ENCODE measurements around the gene ITGB5. TPM values are rescaled to one million over a fixed set of nuclear protein-coding genes. Genes with fewer than 3 reads are reported as not detected.

The ITGB5 gene
- total and polyA plus RNA-seq, 2 donors (not counting 3 experiments of a cell fraction or from before 2014, with no cell fraction given) = 144 to 170 TPM

DNA sequence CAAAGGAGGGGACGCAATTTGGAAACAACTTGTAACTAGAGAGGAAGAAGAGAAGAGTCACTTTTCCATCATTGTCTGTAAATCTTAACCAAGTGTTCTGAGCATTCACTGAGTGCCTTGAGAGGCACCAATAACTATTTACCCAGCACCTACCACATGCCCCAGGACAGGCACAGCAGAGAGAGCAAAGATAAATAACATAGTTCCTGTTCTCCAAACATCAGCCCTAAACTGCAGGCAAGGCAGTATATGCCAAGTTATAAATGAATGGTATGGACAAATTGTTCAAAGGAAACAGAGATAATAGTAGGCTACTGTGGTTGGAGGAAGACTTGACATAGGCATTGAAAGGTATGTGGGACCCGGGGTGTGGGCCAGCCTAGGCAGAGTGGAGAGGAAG is 45.6 kb downstream of the ITGB5 start:
- H3K9ac ChIP-seq (replicated peaks; ENCODE audit: extremely low read depth, insufficient read depth, low read length) = no peak overlapping the region
- peaks cover 28% of the 10 kb centered on the region for H3K4me1 ChIP-seq (ENCODE audit: control insufficient read depth, extremely low read depth, insufficient read depth, low read length)
- dilution Hi-C loops (cut with MboI; ENCODE audit: extremely low pct_ligation_motif_present, low sequenced_read_pairs) = no loop called here
- DNase-seq (ENCODE audit: low read depth, low spot score) (no peak), FAIRE-seq (no peak)
- no peak overlapping the region for H3K4me2 ChIP-seq (ENCODE audit: insufficient read depth, low read length)
- ChIA-PET POLR2A (no interaction called here), CTCF (interaction anchor here (1.4 kb wide), 1 partner anchor 80 kb away, joined by 3 read pairs; no protein-coding TSS in a partner anchor)
- no peaks in the 10 kb centered on the region for H4K20me1 ChIP-seq (replicated peaks; ENCODE audit: control insufficient read depth, extremely low read depth, insufficient read depth, low read length)
- no peak overlapping the region for H3K4me3 ChIP-seq (replicated peaks in 1 of 3; ENCODE audit: insufficient read depth in 1 of 3, low read depth in 1 of 3, low read length in 3 of 3)
- intact Hi-C loops (cut with micrococcal nuclease) = no loop called here
- H2AFZ ChIP-seq (ENCODE audit: low read depth, low read length) = no peak overlapping the region
- peaks cover 0 to 6% of the 10 kb centered on the region in 2 experiments for H3K36me3 ChIP-seq (ENCODE audit: control insufficient read depth in 2 of 2, extremely low read depth in 1 of 2, insufficient read depth in 2 of 2, low read length in 2 of 2)
- no peaks in the 10 kb centered on the region for H3K27me3 ChIP-seq (ENCODE audit: control insufficient read depth in 2 of 2, insufficient read depth in 2 of 2, low read length in 2 of 2)
- no peaks in the 10 kb centered on the region for H3K79me2 ChIP-seq (ENCODE audit: control insufficient read depth, insufficient read depth, low read length)
- H3K27ac ChIP-seq (ENCODE audit: insufficient read depth, low read depth, low read length) = no peak overlapping the region
- H3K9me3 ChIP-seq (replicated peaks; ENCODE audit: control insufficient read depth, insufficient read depth, low read length) = no peaks in the 10 kb centered on the region
- no peak for TF ChIP-seq MAX (IDR thresholded peaks at IDR 0.05; ENCODE audit: insufficient read depth, insufficient read length)
- TF ChIP-seq, protein P1, sequence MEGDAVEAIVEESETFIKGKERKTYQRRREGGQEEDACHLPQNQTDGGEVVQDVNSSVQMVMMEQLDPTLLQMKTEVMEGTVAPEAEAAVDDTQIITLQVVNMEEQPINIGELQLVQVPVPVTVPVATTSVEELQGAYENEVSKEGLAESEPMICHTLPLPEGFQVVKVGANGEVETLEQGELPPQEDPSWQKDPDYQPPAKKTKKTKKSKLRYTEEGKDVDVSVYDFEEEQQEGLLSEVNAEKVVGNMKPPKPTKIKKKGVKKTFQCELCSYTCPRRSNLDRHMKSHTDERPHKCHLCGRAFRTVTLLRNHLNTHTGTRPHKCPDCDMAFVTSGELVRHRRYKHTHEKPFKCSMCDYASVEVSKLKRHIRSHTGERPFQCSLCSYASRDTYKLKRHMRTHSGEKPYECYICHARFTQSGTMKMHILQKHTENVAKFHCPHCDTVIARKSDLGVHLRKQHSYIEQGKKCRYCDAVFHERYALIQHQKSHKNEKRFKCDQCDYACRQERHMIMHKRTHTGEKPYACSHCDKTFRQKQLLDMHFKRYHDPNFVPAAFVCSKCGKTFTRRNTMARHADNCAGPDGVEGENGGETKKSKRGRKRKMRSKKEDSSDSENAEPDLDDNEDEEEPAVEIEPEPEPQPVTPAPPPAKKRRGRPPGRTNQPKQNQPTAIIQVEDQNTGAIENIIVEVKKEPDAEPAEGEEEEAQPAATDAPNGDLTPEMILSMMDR (IDR thresholded peaks at IDR 0.05; ENCODE audit: extremely low read depth in 1 of 2, insufficient read depth in 1 of 2, low read depth in 1 of 2, low read length in 2 of 2) = no peak
- no peak for TF ChIP-seq FOS (IDR thresholded peaks at IDR 0.05; ENCODE audit: borderline replicate concordance, insufficient read depth, low read length)
- no peak for TF ChIP-seq GATA2 (IDR thresholded peaks at IDR 0.05; ENCODE audit: insufficient read depth, insufficient read length, low read depth, low read length)
- TF ChIP-seq EZH2 (IDR thresholded peaks at IDR 0.05; ENCODE audit: borderline replicate concordance, low read depth, low read length, severe bottlenecking) = no peak
- TF ChIP-seq POLR2AphosphoS5 (IDR thresholded peaks at IDR 0.05; ENCODE audit: insufficient read depth, low read depth, low read length) = no peak
- no peak for TF ChIP-seq POLR2A (IDR thresholded peaks at IDR 0.05; ENCODE audit: low read depth, low read length)
- TF ChIP-seq JUN (IDR thresholded peaks at IDR 0.05; ENCODE audit: borderline replicate concordance, insufficient read depth, insufficient read length, low read depth) = no peak
- TF ChIP-seq MYC (IDR thresholded peaks at IDR 0.05; ENCODE audit: low read depth, low read length) = no peak
- no peaks in the 10 kb centered on the region for H3K9me1 ChIP-seq (replicated peaks; ENCODE audit: control insufficient read depth, extremely low read depth, insufficient read depth, low read length)
- BruUV-seq (replicated peaks) = no TSS peak

Measured in endothelial cell of umbilical vein (primary cell).